ENCODE measurements around the gene SPTBN4.
A peak's percentile ranks its signal among the peaks of the same experiment; 100 is the strongest.

SPTBN4 gene

DNA sequence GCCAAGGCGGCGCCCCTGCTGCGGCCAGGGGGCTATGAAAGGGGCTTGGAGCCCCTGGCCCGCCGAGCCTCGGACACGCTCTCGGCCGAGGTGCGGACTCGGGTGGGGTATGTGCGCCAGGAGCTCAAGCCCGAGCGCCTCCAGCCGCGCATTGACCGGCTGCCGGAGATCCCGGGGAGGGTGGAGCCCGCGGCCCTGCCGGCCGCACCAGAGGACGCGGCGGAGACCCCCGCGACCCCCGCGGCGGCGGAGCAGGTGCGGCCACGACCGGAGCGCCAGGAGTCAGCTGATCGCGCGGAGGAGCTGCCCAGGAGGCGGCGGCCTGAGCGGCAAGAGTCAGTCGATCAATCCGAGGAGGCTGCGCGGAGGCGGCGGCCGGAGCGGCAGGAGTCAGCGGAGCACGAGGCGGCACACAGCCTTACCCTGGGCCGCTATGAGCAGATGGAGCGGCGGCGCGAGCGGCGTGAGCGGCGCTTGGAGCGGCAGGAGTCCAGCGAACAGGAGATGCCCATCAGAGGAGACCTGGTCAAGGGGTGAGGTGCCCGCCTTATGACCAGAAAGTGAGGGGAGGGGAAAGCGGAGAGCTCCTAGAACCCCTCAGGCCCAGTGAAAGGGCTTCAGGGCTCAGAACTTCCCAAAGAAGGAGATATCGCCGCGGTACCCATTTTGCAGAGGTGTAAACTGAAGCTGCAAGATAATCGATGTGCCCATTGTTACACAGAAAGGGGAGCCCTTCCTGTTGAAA lies 101.1 kb downstream of the SPTBN4 start:
- no peak for DNase-seq

- DNase-seq = peak; percentile 64 to 88 (median 80)
Measured at GRCh38 chr19:40570313-40571004, 103.7 kb downstream of the SPTBN4 start.

DNA sequence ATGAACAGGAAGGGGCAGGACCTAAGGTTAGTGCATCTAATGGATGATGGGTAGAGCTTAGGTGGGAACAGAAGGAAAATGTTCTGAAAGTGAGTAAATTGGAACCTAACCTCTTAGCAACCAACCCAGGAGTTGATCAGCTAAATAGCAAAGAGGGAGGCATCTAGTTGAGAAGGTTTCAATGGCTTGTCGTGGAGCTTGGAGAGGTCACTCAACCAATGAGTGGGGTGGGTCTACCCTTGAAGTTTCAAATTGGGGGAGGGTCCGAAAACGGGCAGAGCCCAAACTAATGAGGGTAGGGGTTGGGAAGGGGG lies 104.2 kb downstream of the SPTBN4 start:
- no peak for DNase-seq

DNA sequence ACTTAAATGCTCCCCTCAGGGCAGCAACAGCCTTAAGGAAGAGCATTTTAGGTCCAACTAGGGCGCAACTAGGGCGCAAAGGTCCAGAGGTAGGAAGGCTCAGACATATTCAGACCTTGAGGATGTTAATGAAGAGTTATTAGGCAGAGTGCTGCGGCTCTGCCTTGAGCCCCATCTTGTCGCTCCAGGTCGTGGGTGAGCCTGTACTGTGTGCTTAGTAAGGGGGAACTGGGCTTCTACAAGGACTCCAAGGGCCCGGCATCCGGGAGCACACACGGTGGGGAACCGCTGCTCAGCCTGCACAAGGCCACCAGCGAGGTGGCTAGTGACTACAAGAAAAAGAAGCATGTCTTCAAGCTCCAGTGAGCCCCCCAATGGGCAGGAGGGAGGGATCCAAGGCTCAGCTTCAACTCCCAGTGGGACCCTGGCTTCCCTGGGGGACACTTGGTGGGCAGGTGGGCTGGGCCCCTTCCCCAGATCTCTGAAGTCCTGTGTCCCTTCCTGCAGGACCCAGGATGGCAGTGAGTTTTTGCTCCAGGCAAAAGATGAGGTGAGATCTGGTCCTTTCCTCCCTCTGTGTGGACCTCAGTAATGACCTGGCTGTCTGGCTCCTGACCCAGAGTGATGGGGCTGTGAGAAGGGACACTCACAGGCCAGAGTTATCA lies 105.2 kb downstream of the SPTBN4 start:
- no peak for DNase-seq

GRCh38 chr19:40575326-40575725 lies 108.5 kb downstream of the SPTBN4 start:
- DNase-seq = no peak

GRCh38 chr19:40576151-40576584 lies 109.4 kb downstream of the SPTBN4 start:
- peak in 1 of 4 experiments; percentile 36 for DNase-seq

DNA sequence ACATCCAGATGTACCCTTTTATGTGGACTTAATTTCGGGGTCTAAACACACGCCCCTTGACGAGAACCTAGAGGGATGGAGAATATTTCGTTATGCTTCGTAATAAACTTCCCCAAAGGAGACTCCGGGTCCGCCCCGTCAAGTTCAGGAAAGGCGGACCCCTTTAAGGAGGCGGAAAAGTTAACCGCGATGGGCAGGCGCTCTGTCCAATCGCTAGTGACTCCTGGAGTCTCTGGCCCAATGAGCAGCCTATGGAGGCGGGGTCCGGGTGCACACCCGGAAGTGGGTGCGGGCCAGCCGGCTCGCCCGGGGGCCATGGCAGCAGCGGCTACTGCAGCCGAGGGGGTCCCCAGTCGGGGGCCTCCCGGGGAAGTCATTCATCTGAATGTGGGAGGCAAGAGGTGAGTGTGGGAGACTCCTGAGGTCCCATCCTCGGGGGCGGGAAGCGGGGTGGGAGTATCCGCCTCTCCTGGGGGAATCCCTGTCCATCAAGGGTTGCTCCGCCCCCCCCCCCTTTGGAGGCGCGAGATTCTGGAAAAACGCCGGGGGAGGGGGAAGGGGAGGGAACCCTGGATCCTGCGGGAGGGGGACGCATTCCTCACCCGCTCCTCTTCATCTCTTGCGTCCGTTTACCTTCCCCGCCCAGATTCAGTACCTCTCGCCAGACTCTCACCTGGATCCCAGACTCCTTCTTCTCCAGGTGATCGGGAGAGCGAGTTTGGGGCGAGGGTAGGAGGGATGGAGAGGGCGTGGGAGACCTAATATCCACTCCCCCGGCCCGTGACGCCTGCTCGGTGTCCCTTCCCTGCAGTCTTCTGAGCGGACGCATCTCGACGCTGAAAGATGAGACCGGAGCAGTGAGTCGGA lies 110.0 kb downstream of the SPTBN4 start, which contains the start of gene SHKBP1:
SHKBP1 (plus strand) TSS at position 289 of the 867 bp plus-strand sequence; CDS start at position 316, 27 bp downstream.
- peak; percentile 76 to 89 (median 82) for DNase-seq

- DNase-seq = no peak
Measured at GRCh38 chr19:40578442-40578908, 111.7 kb downstream of the SPTBN4 start.

DNA sequence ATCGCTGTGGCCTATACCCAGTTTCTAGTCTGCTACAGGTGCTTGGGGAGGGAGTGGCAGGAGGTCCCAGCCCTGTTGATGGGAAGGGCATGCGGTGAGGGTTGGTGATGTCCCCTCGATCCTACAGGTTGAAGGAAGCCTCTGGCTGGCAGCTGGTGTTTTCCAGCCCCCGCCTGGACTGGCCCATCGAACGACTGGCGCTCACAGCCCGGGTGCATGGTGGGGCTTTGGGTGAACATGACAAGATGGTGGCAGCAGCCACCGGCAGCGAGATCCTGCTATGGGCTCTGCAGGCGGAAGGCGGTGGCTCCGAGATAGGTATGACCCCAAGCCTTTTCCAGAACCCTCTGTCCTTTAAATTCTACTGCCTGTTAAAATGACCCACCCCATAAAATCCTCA lies 113.8 kb downstream of the SPTBN4 start:
- no peak for DNase-seq

DNA sequence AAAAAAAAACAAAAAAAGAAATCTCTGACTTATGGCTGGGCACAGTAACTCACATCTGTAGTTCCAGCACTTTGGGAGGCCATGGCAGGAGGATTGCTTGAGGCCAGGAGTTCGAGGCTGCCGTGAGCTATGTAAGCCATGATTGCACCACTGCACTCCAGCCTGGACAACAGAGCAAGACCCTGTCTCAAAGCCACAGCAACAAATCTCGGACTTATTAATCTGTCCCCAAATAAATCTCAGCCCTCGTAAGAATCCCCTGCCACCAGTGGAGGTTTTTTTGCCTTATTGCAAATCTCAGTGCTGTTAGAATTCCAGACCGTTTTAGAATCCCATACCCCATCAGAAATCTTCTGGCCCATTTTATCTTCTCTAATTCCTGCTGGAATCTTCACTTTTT lies 114.7 kb downstream of the SPTBN4 start:
- DNase-seq = no peak

DNA sequence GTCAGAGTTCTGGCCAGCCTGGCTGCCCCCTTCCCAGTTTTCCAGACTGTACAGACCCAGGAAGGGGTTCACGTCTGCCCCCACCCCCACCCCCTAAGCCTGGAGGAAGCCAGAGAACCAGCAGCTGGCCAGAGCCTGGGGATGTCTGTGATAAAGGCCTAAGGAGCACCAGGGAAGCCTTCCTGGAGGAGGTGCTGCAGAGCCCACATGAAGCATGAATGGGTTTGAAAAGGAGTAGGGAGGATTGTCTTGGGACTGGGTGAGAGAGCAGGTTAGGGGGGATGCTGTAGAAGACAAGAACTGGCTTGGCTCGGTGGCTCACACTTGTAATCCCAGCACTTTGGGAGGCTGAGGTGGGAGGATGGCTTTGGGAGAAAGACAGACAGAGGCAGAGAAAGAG lies 115.7 kb downstream of the SPTBN4 start:
- DNase-seq = no peak

GRCh38 chr19:40583283-40583682 lies 116.5 kb downstream of the SPTBN4 start:
- DNase-seq = no peak

- DNase-seq = no peak
Measured at GRCh38 chr19:40584007-40584406, 117.2 kb downstream of the SPTBN4 start.

- DNase-seq = no peak
Measured at GRCh38 chr19:40585241-40585981, 118.6 kb downstream of the SPTBN4 start.

DNA sequence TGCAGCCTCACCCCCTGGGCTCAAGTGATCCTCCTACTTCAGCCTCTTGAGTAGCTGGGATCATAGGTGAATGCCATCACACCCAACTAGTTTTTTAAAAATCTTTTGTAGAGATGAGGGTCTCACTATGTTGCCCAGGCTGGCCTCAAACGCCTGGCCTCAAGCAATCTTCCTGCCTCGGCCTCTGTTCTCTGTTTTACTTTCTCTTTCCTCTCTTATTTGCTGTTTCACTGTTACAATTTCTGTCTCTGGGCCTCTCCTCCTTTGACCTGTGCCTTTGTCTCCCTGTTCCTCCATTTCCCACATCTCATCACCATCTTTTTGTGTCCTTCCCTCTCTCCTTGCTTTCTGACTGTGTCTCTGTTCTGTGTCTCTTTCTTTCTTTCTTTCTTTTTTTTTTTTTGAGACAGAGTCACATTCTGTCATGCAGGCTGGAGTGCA lies 119.2 kb downstream of the SPTBN4 start:
- no peak for DNase-seq

DNA sequence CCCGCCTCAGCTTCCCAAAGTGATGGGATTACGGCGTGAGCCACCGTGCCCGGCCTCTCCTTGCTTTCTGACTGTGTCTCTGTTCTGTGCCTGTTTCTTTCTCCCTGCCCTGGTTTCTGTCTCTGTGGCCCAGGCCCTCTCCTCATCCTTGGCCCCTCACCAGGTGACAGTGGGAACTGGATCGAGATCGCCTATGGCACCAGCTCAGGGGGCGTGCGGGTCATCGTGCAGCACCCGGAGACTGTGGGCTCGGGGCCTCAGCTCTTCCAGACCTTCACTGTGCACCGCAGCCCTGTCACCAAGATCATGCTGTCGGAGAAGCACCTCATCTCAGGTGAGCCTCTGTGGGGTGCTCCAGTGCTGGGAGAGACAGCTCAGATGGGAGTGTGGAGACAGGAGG lies 119.8 kb downstream of the SPTBN4 start:
- no peak for DNase-seq

DNA sequence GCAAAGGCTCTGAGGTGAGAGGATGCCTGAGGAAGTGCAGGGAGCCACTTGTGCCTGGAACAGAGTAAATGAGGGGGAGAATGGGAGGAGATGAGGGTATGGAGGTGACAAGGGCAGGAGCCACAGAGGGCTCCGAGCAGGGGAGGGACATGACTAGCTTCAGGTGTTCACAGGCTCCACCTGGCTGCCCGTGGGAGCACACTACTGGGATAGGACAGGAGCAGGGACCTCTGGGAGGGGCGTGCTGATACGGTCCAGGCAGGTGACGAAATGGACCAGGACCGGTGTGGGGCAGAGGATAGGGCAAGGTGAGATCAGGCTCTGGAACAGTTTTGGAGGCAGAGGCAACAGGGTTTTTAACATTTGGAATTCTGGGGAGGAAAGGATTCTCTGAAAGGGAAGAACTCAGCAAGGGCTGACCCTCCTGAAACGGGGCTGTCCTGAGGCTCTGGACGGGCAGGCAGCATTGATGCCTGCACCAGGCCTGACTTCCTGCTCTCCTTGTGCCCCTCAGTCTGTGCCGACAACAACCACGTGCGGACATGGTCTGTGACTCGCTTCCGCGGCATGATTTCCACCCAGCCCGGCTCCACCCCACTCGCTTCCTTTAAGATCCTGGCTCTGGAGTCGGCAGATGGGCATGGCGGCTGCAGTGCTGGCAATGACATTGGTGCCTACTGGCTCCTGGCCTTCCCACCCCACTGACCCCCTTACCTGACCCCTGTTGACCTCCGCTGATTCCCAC lies 121.5 kb downstream of the SPTBN4 start:
- DNase-seq = no peak

- no peak for DNase-seq
Measured at GRCh38 chr19:40588926-40589569, 122.2 kb downstream of the SPTBN4 start.

DNA sequence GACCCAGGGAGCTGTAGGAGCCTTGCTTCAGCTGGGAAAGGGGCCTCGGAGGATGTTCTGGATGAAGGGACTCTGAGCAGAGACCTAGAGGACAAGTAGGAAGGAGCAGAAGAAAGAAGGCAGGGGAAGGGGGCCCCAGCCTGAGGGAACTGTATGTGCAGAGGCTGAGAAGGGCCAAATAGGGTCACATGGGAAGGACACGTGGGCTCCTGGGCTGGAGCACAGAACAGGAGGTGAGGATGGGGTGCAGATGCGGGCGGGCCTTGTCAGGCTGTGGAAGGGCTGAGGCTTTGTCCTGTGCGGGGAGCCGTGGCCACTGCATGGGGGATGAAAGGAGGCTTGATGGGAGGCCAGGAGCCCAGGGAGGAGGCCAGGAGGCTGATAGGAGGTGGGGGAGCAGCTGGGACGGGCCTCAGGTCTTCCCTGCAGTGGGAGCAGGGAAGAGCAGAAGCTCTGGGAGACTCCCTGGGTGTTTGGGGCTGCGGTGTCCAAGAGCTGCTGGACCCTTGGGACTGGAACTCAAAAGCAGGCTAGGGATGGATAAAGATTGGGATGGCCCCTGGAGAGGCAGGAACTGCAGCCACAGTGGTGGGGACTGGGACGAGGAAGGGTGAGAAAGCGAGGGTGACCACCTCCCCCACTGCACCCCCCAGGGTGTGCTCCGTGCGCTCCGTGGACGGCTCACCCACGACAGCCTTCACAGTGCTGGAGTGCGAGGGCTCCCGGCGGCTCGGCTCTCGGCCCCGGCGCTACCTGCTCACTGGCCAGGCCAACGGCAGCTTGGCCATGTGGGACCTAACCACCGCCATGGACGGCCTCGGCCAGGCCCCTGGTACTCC lies 123.0 kb downstream of the SPTBN4 start:
- no peak for DNase-seq

Data from activated naive CD4-positive, alpha-beta T cell (primary cell).